HCT116 (cell line): Measurements from ENCODE around the gene EGFL7. TPM values are rescaled to one million over a fixed set of nuclear protein-coding genes. Genes with fewer than 3 reads are reported as not detected.

Experiments
- CBX3 ChIP-seq: IDR thresholded peaks from 2 replicates; pipeline ENCODE4 v1.6.1; 2012; ENCODE audit warnings: low read depth
- CEBPB ChIP-seq: IDR thresholded peaks from 2 replicates; pipeline ENCODE4 v1.6.1; 2012; ENCODE audit warnings: low read depth
- EGR1 ChIP-seq: IDR thresholded peaks from 2 replicates; pipeline ENCODE4 v1.6.1; 2012; ENCODE audit warnings: low read depth
- ELF1 ChIP-seq: IDR thresholded peaks from 2 replicates; pipeline ENCODE4 v1.6.1; 2012; ENCODE audit warnings: low read depth, borderline replicate concordance
- EZH2phosphoT487 ChIP-seq: fragments of 200-600 bp; IDR thresholded peaks from 2 replicates; pipeline ENCODE4 v1.6.1; 2018; ENCODE audit warnings: antibody characterized with exemption, borderline replicate concordance
- POLR2AphosphoS5 ChIP-seq: IDR thresholded peaks from 2 replicates; pipeline ENCODE4 v1.6.1; 2011; ENCODE audit warnings: mild to moderate bottlenecking, low read depth, low read length, moderate library complexity
- RAD21 ChIP-seq: IDR thresholded peaks from 2 replicates; pipeline ENCODE4 v1.6.1; 2012; ENCODE audit warnings: low read depth, mild to moderate bottlenecking
- TCF7L2 ChIP-seq: IDR thresholded peaks from 2 replicates; pipeline ENCODE4 v1.7.0; 2011; ENCODE audit warnings: borderline replicate concordance, inconsistent platforms; ENCODE audit not compliant: insufficient read depth, insufficient read length; ENCODE audit errors: extremely low read depth
- YY1 ChIP-seq: IDR thresholded peaks from 2 replicates; pipeline ENCODE4 v1.6.1; 2011; ENCODE audit warnings: low read length, low read depth, moderate library complexity, mild to moderate bottlenecking; ENCODE audit not compliant: insufficient replicate concordance; ENCODE audit errors: extremely low read depth
- ZFX ChIP-seq: fragments of 450-650 bp; IDR thresholded peaks from 2 replicates; pipeline ENCODE4 v1.6.1; 2017
- total RNA-seq: library from RNA; stranded (reverse); gene quantifications from one replicate; pipeline ENCODE4 v1.2.1, GENCODE V29; 2021; ENCODE audit not compliant: unreplicated experiment
- TF ChIP-seq, protein P1 (sequence below): IDR thresholded peaks from 2 replicates; pipeline ENCODE4 v1.6.1; 2012; ENCODE audit warnings: low read depth
- TF ChIP-seq, protein P2 (sequence below): IDR thresholded peaks from 2 replicates; pipeline ENCODE4 v1.6.1; 2012

The EGFL7 gene
- total RNA-seq, 1 experiment from 2014 or later, result 82.0 TPM

DNA sequence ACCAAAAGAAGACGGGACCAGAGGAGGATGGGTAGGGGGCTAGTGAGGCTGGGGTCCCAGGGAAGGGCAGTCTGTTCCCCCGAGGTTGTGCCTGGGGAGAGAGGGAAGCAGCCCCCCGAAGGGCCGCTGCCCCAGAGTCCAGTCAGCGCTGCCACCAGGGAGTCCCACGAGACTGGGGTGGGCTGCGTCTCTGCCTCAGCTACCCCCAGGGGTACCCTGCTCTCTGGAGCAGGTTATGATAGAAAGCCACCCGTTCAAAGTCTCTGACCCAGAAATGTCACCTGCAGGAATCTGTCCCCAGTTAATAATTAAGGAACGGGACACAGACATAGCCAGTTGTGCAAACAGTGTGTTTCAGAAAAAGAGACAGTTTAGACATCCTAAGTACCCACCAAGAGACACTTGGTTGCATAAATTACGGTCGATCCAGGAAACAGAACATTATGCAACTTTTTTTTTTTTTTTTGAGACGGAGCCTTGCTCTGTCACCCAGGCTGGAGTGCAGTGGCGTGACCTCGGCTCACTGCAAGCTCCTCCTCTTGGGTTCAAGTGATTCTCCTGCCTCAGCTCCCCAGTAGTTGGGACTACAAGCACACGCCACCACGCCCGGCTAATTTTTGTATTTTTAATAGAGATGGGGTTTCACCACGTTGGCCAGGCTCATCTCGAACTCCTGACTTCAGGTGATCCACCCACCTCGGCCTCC, 35.3 kb downstream of the EGFL7 start (continued):
- TF ChIP-seq, protein P1, sequence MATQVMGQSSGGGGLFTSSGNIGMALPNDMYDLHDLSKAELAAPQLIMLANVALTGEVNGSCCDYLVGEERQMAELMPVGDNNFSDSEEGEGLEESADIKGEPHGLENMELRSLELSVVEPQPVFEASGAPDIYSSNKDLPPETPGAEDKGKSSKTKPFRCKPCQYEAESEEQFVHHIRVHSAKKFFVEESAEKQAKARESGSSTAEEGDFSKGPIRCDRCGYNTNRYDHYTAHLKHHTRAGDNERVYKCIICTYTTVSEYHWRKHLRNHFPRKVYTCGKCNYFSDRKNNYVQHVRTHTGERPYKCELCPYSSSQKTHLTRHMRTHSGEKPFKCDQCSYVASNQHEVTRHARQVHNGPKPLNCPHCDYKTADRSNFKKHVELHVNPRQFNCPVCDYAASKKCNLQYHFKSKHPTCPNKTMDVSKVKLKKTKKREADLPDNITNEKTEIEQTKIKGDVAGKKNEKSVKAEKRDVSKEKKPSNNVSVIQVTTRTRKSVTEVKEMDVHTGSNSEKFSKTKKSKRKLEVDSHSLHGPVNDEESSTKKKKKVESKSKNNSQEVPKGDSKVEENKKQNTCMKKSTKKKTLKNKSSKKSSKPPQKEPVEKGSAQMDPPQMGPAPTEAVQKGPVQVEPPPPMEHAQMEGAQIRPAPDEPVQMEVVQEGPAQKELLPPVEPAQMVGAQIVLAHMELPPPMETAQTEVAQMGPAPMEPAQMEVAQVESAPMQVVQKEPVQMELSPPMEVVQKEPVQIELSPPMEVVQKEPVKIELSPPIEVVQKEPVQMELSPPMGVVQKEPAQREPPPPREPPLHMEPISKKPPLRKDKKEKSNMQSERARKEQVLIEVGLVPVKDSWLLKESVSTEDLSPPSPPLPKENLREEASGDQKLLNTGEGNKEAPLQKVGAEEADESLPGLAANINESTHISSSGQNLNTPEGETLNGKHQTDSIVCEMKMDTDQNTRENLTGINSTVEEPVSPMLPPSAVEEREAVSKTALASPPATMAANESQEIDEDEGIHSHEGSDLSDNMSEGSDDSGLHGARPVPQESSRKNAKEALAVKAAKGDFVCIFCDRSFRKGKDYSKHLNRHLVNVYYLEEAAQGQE, result no peak
- no peak for TF ChIP-seq TCF7L2
- TF ChIP-seq EZH2phosphoT487, result no peak
- TF ChIP-seq POLR2AphosphoS5, result no peak
- TF ChIP-seq CBX3, result no peak
- TF ChIP-seq EGR1, result no peak
- no peak for TF ChIP-seq ZFX
- TF ChIP-seq, protein P2, sequence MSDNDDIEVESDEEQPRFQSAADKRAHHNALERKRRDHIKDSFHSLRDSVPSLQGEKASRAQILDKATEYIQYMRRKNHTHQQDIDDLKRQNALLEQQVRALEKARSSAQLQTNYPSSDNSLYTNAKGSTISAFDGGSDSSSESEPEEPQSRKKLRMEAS, result no peak
- TF ChIP-seq RAD21, result no peak
- TF ChIP-seq ELF1, result no peak
- no peak for TF ChIP-seq YY1
- TF ChIP-seq CEBPB, result no peak
